Neural cell (in vitro differentiated cells): Measurements from ENCODE around the gene CLOCK. TPM values are rescaled to one million over a fixed set of nuclear protein-coding genes. Genes with fewer than 3 reads are reported as not detected.

Source experiments
- H2AFZ ChIP-seq: fragments of 200-600, 300-800 bp; sonication (generic), shearing (Covaris generic); 2 replicates; pipeline ENCODE4 v1.6.0; 2014; ENCODE audit warnings: low read depth, mild to moderate bottlenecking, antibody characterized with exemption, low read length, moderate library complexity
- H3F3A ChIP-seq: fragments of 200-600 bp; shearing (Covaris generic); 2 replicates; pipeline ENCODE4 v1.6.1; 2016; ENCODE audit warnings: mild to moderate bottlenecking, moderate library complexity, mixed read lengths, antibody characterized with exemption, low read length; ENCODE audit not compliant: insufficient read depth, poor library complexity, severe bottlenecking
- H3K27ac ChIP-seq: fragments of 200-600, 300-800 bp; sonication (generic), shearing (Covaris generic); 2 replicates; pipeline ENCODE4 v1.5.1; 2014; ENCODE audit warnings: mild to moderate bottlenecking, low read length, moderate library complexity
- H3K27me3 ChIP-seq: fragments of 300-800, 200-600 bp; sonication (generic), shearing (Covaris generic); 2 replicates; pipeline ENCODE4 v1.6.0; 2014; ENCODE audit warnings: mild to moderate bottlenecking, low read depth, low read length, moderate library complexity; ENCODE audit not compliant: insufficient read depth
- H3K36me3 ChIP-seq: fragments of 300-800, 200-600 bp; sonication (generic), shearing (Covaris generic); 2 replicates; pipeline ENCODE4 v1.5.1; 2014; ENCODE audit warnings: mild to moderate bottlenecking, antibody characterized with exemption, low read length, moderate library complexity; ENCODE audit not compliant: insufficient read depth
- H3K4me2 ChIP-seq: fragments of 300-800, 200-600 bp; sonication (generic), shearing (Covaris generic); 2 replicates; pipeline ENCODE4 v1.6.0; 2014; ENCODE audit warnings: mild to moderate bottlenecking, low read length
- H3K4me3 ChIP-seq: fragments of 300-800, 200-600 bp; sonication (generic), shearing (Covaris generic); 2 replicates; pipeline ENCODE4 v1.5.1; 2014; ENCODE audit warnings: mild to moderate bottlenecking, low read length, moderate library complexity
- H3K79me2 ChIP-seq: fragments of 200-600 bp; shearing (Covaris generic); replicated peaks from 2 replicates; pipeline ENCODE4 v1.6.0; 2014; ENCODE audit warnings: mild to moderate bottlenecking, low read length, moderate library complexity; ENCODE audit not compliant: insufficient read depth
- H3K9ac ChIP-seq: fragments of 300-800, 200-600 bp; sonication (generic), shearing (Covaris generic); 2 replicates; pipeline ENCODE4 v1.6.1; 2016; ENCODE audit warnings: mild to moderate bottlenecking, low read length, mixed read lengths
- H3K9me2 ChIP-seq: fragments of 200-600 bp; shearing (Covaris generic); 2 replicates; pipeline ENCODE4 v1.6.1; 2016; ENCODE audit warnings: mild to moderate bottlenecking, low read length, mixed read lengths; ENCODE audit not compliant: insufficient read depth
- H3K9me3 ChIP-seq: fragments of 200-600, 300-800 bp; sonication (generic), shearing (Covaris generic); 2 replicates; pipeline ENCODE4 v1.6.1; 2016; ENCODE audit warnings: mild to moderate bottlenecking, mixed run types, low read length, moderate library complexity, mixed read lengths
- H4K20me1 ChIP-seq: fragments of 200-600 bp; shearing (Covaris generic); 2 replicates; pipeline ENCODE4 v1.6.1; 2016; ENCODE audit warnings: mild to moderate bottlenecking, mixed run types; ENCODE audit not compliant: insufficient read depth
- CTCF ChIP-seq: fragments of 450-650 bp; IDR thresholded peaks from 2 replicates; pipeline ENCODE4 v1.5.1; 2014; ENCODE audit warnings: antibody characterized with exemption, mild to moderate bottlenecking, moderate library complexity; ENCODE audit not compliant: poor library complexity, severe bottlenecking
- EP300 ChIP-seq: fragments of 450-650 bp; conservative IDR thresholded peaks from 2 replicates; pipeline ENCODE4 v1.6.1; 2014; ENCODE audit warnings: antibody characterized with exemption, mild to moderate bottlenecking, moderate library complexity; ENCODE audit not compliant: poor library complexity, severe bottlenecking
- EZH2 ChIP-seq: fragments of 200-600, 300-800 bp; shearing (Covaris generic), sonication (generic); IDR thresholded peaks from 2 replicates; pipeline ENCODE4 v1.6.1; 2014; ENCODE audit warnings: antibody characterized with exemption, low read length, borderline replicate concordance, mild to moderate bottlenecking; ENCODE audit not compliant: insufficient read depth, poor library complexity, severe bottlenecking
- MXI1 ChIP-seq: fragments of 450-650 bp; conservative IDR thresholded peaks from 2 replicates; pipeline ENCODE4 v1.6.1; 2014; ENCODE audit warnings: antibody characterized with exemption, mild to moderate bottlenecking; ENCODE audit not compliant: poor library complexity, severe bottlenecking
- POLR2AphosphoS5 ChIP-seq: IDR thresholded peaks from 2 replicates; pipeline ENCODE4 v1.6.1; 2012
- RAD21 ChIP-seq: fragments of 450-650 bp; conservative IDR thresholded peaks from 2 replicates; pipeline ENCODE4 v1.6.1; 2014; ENCODE audit warnings: antibody characterized with exemption, mild to moderate bottlenecking, moderate library complexity
- SMC3 ChIP-seq: fragments of 450-650 bp; conservative IDR thresholded peaks from 2 replicates; pipeline ENCODE4 v1.6.1; 2014; ENCODE audit warnings: antibody characterized with exemption, mild to moderate bottlenecking, moderate library complexity; ENCODE audit not compliant: poor library complexity
- TAF1 ChIP-seq: IDR thresholded peaks from 2 replicates; pipeline ENCODE4 v1.6.1; 2012; ENCODE audit warnings: low read depth
- polyA plus RNA-seq: library from polyadenylated mRNA; depleted of rRNA; stranded (reverse); fragments of >200 nt; gene quantifications from 2 replicates; pipeline ENCODE4 v1.2.3, GENCODE V29; 2014
- TF ChIP-seq, protein P1 (sequence below): IDR thresholded peaks from 2 replicates; pipeline ENCODE4 v1.6.1; 2012; ENCODE audit warnings: borderline replicate concordance

The CLOCK gene
- polyA plus RNA-seq, 1 donor from 2014 or later, result 8.7 TPM

DNA sequence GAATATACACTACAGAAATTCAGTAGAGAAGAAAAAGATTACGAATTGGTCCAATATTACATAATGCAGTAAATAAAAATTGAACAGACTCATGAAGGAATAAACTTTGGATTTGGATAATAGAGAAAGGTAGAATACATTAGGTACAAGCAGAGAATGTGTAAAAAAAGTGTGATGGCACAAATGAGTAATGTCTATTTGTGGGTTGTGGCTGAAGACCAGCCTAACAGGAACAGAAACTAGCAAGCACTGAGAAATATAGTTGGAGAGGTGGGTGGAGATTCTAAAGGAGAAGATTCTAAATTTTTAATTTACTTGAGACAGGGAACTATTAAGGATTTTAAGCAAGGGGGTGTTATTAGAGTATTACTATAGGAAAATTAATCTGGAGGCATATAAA is 15.2 kb upstream of the CLOCK start:
- Histone ChIP-seq H3K9me2 (no peaks in the 10 kb centered on the region), H3K36me3 (no peaks in the 10 kb centered on the region), H3K4me3 (no peak overlapping the region), H3K9me3 (no peaks in the 10 kb centered on the region), H3F3A (no peaks in the 10 kb centered on the region), H3K27me3 (no peaks in the 10 kb centered on the region), H3K27ac (no peak overlapping the region), H3K79me2 (no peaks in the 10 kb centered on the region), H4K20me1 (no peaks in the 10 kb centered on the region), H3K9ac (no peak overlapping the region), H2AFZ (no peak overlapping the region), H3K4me2 (no peak overlapping the region)
- no peak for TF ChIP-seq SMC3
- no peak for TF ChIP-seq MXI1
- TF ChIP-seq EZH2, result no peak
- TF ChIP-seq, protein P1, sequence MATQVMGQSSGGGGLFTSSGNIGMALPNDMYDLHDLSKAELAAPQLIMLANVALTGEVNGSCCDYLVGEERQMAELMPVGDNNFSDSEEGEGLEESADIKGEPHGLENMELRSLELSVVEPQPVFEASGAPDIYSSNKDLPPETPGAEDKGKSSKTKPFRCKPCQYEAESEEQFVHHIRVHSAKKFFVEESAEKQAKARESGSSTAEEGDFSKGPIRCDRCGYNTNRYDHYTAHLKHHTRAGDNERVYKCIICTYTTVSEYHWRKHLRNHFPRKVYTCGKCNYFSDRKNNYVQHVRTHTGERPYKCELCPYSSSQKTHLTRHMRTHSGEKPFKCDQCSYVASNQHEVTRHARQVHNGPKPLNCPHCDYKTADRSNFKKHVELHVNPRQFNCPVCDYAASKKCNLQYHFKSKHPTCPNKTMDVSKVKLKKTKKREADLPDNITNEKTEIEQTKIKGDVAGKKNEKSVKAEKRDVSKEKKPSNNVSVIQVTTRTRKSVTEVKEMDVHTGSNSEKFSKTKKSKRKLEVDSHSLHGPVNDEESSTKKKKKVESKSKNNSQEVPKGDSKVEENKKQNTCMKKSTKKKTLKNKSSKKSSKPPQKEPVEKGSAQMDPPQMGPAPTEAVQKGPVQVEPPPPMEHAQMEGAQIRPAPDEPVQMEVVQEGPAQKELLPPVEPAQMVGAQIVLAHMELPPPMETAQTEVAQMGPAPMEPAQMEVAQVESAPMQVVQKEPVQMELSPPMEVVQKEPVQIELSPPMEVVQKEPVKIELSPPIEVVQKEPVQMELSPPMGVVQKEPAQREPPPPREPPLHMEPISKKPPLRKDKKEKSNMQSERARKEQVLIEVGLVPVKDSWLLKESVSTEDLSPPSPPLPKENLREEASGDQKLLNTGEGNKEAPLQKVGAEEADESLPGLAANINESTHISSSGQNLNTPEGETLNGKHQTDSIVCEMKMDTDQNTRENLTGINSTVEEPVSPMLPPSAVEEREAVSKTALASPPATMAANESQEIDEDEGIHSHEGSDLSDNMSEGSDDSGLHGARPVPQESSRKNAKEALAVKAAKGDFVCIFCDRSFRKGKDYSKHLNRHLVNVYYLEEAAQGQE, result no peak
- no peak for TF ChIP-seq TAF1
- no peak for TF ChIP-seq EP300

DNA sequence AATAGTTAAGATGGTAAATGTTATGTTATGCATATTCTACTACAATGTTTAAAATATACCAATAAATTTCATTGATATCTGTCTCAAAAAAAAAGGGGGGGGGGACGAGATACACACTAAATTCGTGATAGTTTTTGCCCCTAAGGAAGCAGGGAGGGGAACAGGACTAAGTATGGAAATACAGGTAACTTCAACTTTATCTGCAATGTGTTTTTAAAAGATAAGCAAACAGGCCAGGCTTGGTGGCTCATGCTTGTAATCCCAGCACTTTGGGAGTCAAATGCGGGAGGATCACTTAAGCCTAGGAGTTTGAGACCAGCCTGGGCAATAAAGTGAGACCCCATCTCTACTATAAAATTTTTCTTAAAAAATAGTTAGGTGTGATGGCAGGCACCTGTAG is 13.4 kb upstream of the CLOCK start:
- Histone ChIP-seq H3K4me2 (no peak overlapping the region), H3K79me2 (no peaks in the 10 kb centered on the region), H3K9me3 (no peaks in the 10 kb centered on the region), H3K27me3 (no peaks in the 10 kb centered on the region), H4K20me1 (no peaks in the 10 kb centered on the region), H3K36me3 (no peaks in the 10 kb centered on the region), H3F3A (no peaks in the 10 kb centered on the region), H3K27ac (no peak overlapping the region), H2AFZ (no peak overlapping the region), H3K9ac (no peak overlapping the region), H3K4me3 (no peak overlapping the region), H3K9me2 (no peaks in the 10 kb centered on the region)
- TF ChIP-seq EZH2 (no peak), TAF1 (no peak), CTCF (no peak), MXI1 (no peak), EP300 (no peak), SMC3 (no peak), POLR2AphosphoS5 (no peak), RAD21 (no peak)
- TF ChIP-seq, protein P1, result no peak
